Islet precursor cell (in vitro differentiated cells): ENCODE data around the gene TRIL.

Experiments
- DNase-seq: peaks from one replicate; pipeline ENCODE4 v3.0.0-alpha.2; 2018

TRIL gene

DNA sequence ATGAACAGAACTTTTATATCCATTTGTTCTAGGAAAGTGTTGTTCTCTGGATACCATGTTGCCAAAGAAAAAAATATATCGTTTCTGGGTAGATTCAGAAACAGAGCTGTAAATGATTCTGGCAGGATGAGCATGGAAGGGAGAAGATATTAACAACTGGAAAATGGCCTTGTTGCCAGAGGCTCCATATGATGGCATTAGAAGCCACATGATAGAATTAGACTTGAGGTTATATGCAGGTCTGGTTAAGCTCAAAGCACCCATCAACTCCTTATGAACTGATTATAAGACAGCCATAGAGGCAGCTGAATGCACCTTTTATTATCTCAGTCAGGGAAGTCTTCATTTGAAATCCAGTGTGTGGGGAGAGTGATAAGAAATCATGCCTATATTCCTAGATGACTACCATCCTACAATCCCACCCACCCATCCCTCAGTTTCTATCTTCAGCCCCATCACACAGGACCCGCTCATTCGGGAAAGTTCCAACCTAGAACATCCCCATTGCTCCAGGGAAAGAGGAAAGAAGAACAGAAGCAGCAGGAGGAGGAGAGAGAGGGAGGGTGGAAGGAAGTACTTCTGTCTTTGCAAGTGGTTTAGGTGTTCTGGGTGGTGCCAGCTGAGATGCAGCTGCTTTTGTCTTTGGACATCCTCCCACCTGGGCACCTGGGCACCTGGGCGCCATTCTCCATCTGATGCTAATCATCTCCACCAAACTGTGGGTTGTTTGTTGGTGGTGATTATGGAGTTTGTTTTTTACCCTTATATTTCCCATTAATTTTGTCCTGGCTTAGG is 25.5 kb upstream of the TRIL start:
- peak; percentile 15 for DNase-seq

DNA sequence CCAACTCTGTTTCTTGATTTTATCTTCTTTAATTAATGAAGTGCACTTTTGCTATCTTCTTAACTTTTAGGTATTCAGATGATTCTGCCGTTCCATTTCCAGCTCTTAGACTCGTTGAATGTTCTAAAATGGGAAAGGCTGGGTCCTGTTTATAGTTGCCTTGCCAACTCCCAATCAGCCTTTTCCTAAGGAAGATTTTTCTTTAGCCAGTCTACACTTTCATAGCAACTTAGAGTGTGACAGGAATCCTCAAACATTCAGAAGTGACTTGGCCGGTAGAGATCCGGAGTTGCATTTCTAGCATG is 23.0 kb upstream of the TRIL start:
- DNase-seq = peak; percentile 16

DNA sequence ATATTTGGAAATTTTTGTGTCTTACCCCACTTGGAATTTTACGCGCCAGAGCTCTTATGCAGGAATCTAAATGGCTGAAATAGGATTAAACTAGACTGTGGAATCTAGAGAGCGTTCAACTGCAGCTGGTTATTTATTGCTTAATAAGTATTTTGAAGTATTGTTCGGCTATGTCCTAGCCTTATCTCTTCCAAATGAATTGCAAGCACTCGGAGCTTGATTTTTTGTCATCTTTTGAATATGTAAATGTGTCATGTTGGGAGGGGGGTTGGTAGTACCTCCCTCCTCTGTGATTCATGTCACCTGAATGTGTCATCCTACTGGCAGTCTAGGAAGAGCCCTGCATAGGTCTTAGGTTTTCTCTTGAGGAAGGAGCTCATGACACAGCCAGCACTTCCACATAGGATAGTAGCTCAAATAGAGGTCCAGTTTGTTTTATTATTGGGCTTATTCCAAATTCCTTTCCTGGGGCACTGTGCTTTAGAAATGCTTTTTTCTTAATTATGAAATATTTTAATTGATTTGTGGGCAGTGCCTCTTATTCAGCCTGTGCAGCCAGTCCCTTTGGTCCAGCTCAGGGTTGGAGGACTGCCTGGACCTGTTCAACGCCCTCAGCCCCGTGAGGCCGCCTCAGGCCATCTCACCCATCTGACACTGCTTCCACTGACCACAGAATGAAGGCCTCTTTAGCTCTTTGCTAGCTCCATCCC is 22.5 kb upstream of the TRIL start:
- peak; percentile 77 for DNase-seq

DNA sequence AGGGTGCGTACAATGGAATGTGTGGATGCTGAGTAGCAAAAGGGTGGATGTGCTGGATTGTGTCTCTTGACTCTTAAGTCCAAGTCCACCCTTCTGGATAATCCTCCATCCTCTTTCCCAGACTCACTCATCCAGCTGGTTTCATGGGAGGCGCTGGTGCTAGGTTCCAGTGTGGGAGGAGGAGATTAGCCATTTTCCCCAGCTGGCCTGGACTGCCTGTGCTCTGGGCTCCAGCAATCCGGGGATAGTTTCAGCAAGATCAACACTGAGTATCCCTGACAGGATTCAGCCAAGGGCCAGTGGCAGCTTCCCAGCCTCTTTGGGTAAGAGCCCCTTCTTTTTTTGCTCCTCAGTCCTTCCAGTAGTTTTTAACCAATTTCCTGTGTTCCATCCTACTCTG is 21.6 kb upstream of the TRIL start:
- peak; percentile 65 for DNase-seq

DNA sequence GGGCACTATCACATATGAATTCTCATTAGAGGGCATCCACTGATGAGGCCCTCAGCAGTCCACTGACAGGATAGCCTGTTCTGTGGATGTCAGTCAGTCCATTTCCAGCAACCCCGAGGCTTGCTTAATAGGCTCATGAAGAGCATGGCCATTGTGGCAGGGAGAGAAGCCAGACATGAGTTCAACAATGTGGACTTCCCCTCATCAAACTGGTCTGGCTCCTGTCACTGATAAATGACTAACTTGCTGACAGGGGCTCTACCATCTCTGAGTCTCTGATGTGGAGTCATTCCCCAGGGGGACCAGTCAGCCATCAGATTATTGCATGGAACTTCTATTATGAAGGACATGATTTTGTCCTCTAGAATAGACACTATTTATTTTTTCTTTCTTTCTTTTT is 19.8 kb upstream of the TRIL start:
- peak; percentile 76 for DNase-seq

DNA sequence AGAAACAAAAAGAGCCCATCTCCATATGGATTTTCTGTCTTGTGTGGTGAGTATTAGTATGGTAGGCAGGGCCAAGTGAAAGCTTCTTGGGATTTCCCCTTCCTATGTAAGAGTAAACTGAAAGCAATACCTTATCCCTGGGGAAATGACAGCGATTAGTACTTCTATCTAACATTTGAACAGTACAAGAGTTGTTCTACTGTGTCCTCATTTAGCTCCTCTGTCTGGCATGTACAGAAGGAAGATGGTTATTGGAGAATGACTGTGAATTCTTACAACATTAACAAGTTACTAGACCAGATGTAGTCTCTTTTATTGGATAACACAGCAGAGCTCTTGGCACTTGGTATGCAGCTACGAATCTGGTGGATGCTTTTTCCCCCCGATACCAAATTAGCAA is 17.9 kb upstream of the TRIL start:
- no peak for DNase-seq

DNA sequence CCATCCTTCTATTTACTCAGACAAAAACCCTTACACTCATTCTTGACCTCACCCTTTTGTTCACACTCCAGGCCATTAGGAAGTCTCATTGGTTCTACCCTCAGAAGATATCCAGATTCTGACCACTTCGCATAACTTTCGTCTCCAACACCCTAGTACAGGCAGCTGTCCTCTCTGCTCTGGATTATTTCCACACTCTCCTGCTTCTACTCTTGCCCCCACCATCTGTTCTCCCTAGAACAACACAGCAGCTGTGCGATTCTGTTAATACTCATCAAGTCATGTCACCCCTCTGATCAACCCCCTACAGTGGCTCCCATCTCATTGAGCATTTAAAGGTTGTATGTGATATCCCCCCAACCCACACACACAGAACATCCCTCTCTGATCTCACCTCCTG is 15.5 kb upstream of the TRIL start:
- no peak for DNase-seq

DNA sequence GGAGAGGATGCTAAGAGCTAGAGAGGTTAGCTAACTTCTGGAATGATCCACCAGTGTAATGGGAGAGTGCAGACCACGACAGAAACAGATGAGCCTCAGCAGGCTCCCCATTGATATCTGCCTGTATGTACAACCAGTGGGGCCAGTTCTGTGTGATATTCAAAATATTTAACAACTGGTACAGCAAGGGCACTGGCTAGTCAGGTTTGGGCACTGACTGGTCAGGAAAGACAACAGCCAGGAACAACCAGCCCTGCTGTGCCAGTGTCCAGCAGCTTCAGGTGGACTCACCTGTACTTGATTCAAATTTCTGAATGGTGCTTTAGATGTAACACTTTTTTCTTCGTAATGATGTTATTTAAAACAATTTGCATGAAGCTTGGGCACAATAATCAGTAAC is 5.9 kb upstream of the TRIL start:
- DNase-seq = no peak

DNA sequence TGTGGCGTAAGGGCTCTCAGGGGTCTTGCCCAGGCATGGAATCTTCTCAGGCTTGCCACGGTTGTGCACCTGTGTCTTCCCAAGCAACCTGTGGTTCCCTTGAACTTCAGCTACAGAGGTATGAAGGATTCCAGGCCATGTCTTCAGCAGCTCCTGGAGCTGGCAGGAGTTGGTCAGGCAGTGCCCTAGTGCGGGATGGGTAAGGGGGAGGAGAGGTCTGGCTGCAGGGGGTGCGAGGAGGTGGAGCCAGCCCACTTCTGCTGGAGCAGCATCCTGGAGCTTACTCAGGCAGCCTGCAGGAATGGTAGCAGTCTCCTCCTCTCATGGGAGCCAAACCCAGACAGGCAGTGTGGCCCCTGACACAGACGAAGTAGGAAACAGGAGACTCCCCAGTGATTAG is 3.8 kb upstream of the TRIL start:
- DNase-seq = no peak

DNA sequence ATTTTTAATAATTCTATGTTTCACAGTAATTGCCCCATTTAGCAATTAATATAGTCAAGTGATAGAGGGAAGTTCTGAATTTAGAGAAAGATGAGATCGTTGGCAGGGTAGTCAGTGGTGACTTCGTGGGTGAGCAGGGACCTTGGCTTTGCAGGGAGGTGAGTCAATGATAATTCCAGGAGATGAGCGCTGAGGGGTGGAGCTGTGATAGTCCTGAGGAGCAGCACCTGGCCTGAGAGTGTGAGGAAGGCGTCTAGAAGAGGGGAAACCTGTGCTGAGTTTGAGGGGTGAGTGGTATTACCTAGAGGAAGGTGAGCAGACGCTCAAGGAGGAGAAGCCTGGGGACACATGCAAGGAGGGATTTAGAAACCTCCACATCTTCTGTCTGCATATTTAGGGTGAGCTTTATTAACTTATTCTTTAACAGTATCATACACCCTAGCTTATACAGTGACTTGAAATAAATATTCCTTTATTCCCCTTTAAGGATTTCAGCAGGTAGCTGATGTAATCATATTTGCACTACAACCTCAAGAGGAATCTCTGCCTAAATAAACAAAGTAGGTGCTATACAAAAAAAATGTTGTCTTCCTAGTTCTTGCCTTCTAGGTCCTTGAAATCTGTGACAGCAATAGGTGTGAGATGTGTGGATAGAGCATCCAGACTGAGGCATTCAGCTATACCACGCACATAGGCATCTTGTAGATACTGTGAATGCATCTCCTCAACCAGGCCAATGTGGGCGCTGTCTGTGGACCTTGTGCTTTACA is 2.1 kb upstream of the TRIL start:
- no peak for DNase-seq

DNA sequence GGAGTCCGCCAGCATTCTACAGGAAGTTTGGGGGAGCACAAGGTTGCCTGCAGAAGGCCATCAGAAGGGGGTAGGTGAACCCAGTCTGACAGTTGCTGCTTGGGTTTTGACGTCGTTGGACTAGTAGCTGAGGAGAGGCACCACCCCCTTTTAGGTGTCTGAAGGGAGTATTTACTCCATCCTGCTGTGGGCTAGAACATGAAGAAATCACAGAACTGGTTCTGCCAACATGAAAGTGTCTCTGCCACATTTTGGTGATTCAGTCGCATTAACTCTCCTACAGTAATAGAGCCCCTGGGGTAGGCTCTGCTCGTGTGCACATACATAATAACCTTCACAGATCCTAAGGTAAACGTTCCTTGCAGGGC is 834 bp upstream of the TRIL start:
- DNase-seq = no peak

DNA sequence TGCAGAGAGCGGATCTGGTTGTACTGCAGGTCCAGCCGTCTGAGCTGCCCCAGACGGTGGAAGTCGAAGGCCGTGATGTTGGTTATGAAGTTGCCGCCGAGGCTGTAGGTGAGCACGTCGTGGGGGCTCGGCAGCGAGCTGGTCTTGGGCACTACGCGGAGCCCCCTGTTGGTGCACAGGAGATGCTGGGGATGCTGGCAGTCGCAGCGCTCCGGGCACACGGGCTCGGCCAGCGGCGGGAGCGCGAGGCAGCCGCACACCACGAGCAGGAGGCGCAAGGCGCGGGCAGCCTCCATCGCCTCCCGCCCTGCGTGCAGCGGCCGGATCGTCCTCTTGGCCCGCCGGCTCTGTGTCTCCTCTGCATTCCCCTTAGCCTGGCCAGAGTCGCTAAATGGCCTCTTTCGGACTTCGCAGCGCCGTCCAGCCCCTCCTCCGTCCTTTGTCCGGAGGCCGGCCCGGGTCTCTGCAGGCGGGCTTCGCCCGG is 337 bp downstream of the TRIL start:
- no peak for DNase-seq

DNA sequence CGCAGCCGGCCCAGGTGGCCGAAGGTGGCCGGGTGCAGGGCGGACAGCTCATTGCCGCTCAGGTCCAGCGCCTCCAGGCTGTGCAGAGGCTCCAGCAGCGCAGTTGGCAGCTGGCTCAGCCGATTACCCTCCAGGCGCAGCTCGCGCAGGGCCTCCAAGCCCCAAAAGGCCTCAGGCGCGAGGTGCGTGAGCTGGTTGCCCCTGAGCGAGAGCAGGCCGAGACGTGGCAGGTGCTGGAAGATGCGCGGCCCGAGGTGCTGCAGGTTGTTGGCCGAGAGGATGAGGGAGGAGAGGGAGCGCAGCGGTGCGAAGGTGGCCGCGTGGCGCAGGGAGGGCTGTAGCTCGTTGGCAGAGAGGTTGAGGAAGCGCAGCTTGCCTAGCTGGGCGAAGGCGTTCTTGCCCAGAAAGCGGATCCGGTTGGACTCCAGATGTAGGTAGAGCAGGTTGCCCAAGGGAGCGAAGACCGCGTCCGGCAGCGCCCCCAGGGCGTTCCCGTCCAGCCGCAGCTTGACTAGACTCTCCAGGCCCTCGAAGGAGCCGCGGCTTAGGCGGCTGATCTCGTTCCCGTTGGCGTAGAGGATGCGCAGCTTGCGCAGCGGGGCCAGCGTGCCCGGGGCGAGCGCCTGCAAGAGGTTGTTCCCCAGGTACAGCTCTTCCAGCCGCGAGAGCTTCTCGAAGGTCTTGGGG is 923 bp downstream of the TRIL start:
- peak; percentile 75 for DNase-seq

DNA sequence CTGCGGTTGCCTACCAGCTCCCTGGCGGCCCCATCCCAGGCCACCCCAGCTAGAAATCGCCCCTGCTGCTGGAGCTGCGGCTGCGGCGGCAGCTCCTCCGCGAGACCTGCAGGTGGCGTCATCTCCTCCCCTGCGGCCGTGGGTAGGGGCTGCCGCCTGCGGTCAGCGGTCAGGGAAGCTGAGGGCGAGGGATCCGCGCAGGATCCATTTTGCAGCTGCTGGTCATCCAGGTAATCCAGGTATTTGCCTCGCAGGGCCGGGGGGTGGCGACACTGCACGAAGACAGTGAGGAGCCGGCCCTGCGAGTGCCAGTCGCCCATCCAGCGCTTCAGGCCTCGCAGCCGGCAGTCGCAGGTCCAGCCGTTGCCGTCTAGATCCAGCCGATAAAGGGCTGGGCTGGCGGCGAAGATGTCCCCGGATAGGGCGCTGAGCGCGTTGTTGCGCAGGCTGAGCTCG is 1.5 kb downstream of the TRIL start:
- DNase-seq = peak; percentile 97

DNA sequence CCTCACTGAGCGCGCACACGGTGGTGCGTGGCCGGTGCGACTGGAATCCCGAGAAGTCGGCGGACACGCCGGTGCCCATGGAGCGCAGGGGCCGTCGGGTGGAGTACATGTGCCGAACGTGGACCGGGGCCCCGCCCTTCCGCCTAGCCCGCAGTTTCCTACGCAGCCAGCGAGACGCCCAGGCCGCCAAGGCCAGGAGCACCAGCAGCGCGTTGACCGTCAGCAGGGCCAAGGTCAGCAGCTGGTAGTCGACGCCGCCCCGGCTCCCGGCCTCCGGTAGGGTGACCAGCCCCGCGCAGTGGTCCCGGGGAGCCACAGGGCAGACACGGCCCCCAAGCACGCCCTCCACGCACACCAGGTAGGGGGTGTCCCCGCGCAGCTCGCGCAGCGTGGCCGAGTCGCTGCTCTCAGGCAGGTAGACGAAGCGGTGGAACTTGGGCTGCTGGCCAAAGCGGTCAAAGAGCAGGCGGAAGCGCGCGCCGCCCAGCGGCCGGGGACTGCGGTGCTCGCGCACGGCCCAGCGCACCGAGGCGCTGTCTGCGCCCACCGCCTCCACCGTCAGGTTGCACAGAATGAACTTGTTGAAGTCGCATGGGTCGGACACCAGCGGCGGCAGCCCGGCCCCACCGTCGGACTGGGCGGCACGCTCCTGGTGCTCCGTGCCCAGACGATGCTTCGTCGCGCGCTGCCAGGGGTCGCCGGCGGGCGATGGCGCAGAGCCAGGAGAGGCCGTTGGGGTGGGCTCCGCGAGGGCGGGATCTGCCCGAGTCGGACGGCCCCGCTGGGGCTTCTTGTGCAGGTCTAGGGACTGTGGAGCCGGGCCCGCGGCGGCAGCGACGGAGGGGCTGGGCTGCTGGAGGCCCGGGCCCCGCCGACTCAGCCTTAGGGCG is 2.2 kb downstream of the TRIL start:
- DNase-seq = peak; percentile 90

DNA sequence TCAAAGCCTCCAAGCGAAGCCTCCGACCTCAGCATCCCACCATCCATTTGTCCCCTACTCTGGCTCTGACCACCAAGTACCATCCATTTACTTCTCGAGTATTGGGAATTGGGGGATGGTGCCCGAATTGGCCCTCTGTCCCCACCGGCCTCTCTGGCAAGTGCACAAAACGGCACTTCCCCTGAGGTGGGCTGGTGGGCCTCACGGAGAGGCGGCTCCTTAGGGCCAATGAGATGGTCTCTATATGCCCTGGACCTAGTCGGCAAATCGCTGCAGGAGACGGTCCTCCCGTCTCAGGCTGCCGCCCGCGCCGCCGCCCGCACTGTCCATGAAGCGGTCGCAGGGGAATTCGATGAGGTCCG is 2.8 kb downstream of the TRIL start:
- DNase-seq = no peak

DNA sequence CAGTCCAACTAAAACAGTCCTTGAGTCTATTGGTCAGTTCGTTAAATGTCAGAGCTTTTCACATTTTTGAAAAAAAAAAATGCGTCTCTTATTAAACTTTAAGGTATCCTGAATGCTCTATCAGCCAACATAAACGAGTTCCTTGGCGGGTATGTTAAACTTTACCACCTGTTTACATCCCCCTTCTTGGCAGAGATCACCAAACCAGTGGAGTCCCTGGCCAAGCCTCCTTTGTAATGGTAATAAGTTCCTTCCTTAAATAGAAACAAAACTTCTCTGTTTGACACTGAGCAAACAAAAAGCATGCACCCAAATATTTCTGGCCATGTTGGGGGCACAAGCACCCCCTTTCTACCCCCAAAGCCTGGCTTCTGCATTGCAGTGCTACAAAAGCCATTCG is 3.2 kb downstream of the TRIL start:
- DNase-seq = no peak

DNA sequence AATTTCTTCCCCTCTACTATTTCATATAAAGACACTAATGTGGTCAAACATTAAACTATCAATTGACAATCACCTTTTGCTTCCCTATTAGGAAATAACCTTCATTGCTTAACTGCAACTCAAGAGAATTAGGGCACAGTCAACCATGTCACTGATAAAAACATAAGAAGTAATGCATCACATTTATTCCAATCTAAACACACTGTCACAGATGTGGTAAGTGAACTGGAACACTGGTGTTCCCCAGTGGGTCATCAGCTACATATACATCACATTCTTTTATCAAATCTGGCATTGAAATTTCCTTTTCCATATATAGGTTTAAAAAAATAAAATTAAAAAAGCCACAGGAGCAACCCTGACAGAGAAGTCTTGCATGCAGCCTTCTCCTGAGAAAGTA is 3.7 kb downstream of the TRIL start:
- no peak for DNase-seq

DNA sequence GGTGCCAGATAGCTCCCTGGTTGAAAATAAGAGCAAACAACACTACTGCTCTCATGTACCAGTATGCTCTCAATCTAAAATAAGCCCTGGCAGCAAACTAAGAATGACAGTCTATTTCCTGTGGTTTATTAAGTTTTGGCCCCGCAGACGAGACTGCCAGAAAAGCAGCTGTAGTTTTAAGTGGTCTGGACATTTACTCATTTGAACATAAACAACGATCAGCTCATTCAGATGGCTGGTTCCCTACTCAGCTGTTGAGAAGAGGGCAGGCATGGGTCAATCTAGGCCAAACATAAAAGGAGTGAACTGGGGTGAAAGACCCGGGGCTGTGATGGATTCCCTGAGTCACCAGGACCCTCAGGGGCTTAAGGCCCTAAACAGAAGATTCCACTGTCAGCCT is 4.5 kb downstream of the TRIL start:
- DNase-seq = peak; percentile 69

DNA sequence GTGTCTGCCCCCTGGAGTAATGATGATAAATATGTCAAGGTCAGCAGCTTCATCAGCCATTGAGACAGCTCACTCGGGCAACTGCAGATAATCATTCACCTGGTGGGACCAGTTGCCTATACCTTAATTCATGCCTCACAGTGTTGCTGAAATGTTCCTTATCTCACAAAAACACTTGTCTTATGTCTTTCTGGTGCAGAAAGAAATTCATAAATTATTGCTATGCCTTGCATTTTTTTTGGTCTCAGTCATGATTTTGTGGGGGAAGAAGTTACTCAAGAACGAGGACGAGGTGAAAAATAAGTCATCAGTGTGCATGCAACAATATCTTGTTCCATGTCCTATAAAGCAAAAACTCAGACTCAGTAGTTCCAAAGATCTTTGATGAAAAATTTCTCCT is 16.0 kb downstream of the TRIL start:
- no peak for DNase-seq

DNA sequence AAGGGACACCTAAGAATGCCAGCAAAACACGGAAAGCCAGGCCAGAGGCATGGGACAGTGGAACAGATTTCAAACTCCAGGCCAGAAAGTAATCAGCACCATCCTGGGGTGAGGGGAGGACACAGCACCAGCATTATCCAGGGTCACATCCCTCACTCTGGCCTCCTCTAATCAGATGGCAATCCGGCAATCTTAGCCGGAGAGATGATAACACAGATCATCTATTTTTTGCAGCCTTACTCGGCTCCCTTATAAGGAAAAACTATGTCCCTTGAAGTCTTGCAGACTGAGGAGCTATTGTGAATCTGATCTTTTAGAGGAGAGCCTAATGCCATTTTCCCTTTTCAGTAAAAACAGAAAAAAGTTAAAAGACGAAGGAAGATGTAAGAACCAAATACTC is 16.5 kb downstream of the TRIL start:
- no peak for DNase-seq

DNA sequence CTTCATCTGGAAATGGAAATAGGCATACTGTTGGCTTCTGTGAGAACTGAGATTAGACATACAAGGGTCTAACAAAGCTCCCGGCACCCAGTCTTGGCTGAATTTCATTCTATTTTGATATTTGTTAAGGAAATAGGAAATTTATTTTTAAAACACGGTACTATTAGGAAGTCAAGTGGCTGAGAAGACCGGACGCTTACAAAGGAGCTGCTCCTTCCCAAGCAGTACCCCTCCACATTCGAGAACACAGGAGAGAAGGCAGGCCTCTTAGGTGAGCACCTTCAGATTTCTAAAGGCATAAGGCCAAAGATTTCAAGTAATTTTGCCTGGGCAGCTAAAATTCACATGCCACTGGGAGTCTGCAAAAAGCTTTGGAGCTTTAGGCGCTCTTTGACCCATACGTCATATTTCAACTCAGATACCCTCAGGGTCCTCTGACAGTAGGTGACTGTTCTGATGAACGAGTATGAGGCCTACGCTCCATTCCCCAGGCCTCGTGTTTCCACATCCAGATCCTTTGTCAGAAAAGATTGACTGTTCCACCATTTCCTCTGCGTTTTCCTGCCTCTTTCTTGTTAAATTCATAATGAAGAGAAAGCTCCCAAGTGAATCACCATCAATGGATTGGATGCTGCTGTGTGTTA is 17.3 kb downstream of the TRIL start:
- no peak for DNase-seq
